H54 (cell line): Measurements from ENCODE around the gene SNTB2.
"Not testable (repeated sequence)": the region's sequence is repeated elsewhere in the genome, so short reads cannot be mapped to it uniquely, and the experiment has no call there.

Experiments used
- DNase-seq: peaks from one replicate; pipeline ENCODE4 v3.0.0; 2011; ENCODE audit warnings: low spot score, mixed read lengths; ENCODE audit not compliant: insufficient read length
- FAIRE-seq: peaks from 3 replicates; lab custom pipeline; 2011; peaks lifted over from hg19 to GRCh38; lab: Jason Lieb, UNC
- POLR2A ChIP-seq: IDR thresholded peaks from 2 replicates; pipeline ENCODE4 v1.6.1; 2011; ENCODE audit warnings: low read depth, mild to moderate bottlenecking, low read length

Gene SNTB2

GRCh38 chr16:69267633-69268032 is 80.7 kb downstream of the SNTB2 start:
- FAIRE-seq (no peak), DNase-seq (no peak)
- no peak for TF ChIP-seq POLR2A

GRCh38 chr16:69270395-69270794 is 83.4 kb downstream of the SNTB2 start:
- DNase-seq, result no peak
- TF ChIP-seq POLR2A, result no peak
- no peak for FAIRE-seq

DNA sequence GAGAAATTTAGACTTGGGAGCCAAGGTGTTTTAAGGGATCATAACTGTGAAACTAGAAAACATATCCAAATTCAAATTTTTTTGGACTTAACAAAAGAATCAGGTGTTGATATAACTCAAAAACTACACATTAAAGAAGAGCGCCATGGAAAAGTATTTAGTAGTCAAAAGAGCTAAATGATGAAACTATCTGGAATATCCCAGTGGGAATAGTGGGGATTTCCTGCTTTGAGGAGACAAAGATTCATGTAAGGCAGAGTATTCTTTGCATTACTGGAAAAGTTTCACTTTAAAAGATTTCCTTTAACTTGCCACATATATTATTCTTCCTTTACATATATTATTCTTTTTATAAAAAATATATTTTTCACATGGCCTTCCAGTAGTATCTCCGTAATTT is 83.9 kb downstream of the SNTB2 start:
- TF ChIP-seq POLR2A, result no peak
- FAIRE-seq (no peak), DNase-seq (no peak)

GRCh38 chr16:69273009-69273408 is 86.0 kb downstream of the SNTB2 start:
- FAIRE-seq (no peak), DNase-seq (no peak)
- no peak for TF ChIP-seq POLR2A

- FAIRE-seq (peak; percentile 57), DNase-seq (no peak)
- TF ChIP-seq POLR2A, result no peak
Observed at GRCh38 chr16:69274699-69275235, 87.8 kb downstream of the SNTB2 start.

DNA sequence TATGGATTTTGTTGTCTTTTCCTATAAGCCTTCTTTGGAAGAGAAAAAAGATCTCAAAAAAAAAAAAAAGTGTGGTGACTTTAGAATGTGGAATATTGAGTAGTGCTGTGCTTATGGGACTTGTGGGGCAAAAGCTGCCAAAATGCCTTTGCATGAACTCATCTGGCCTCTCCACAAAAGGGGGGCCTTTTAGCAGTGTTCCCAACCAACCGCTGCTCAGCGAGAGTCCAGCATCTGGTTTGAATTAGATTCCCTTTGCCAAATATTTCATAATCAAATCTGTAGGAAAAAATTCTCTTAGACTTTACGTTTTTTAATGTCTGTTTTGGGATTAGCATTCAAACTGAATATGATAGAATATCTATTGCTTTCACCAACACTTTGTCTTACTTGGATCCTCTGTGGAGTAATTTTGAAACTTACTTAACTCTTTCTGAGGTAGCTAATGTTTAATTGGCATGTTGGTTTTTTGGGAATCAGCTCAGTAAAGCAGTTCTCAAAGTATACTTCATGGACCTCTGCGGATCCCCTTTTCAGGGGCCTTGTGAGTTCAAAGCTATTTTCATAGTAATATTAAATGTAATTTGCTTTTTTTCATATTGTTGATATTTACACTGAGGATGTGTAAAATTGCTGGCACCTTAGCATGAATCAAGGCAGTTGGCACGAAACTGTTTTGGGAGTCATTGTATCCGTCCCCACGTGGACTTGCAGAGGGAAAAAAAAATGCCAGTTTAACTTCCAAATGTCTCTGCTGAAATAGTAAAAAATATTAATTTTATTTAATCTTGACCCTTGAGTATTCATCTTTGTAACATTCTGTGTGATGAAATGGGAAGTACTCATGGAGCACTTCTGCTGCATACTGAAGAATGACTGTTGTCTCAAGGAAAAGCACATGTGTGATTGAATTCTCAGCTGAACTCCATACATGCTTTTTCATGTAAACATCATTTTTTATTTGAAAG is 89.5 kb downstream of the SNTB2 start:
- no peak for DNase-seq
- FAIRE-seq, result no peak
- no peak for TF ChIP-seq POLR2A

- FAIRE-seq, result no peak
- DNase-seq, result no peak
- no peak for TF ChIP-seq POLR2A
Observed at GRCh38 chr16:69277413-69277812, 90.4 kb downstream of the SNTB2 start.

- no peak for TF ChIP-seq POLR2A
- no peak for DNase-seq
- FAIRE-seq, result no peak
Observed at GRCh38 chr16:69283851-69284250, 96.9 kb downstream of the SNTB2 start.

DNA sequence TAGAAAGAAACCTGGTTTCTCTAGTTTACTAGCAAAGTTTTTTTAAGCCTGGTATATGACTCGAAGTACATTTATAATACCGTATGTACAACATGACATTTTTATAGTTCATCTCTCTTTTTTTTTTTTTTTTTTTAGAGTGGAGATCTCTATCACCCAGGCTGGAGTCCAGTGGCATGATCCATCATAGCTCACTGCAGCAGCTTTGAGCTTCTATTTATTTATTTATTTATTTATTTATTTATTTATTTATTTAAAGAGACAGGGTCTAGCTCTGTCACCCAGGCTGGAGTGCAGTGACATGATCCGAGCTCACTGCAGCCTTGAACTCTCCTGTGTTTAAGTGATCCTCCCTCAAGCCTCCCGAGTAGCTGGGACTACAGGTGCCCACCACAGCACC is 98.3 kb downstream of the SNTB2 start:
- no peak for TF ChIP-seq POLR2A
- DNase-seq (no peak), FAIRE-seq (no peak)

DNA sequence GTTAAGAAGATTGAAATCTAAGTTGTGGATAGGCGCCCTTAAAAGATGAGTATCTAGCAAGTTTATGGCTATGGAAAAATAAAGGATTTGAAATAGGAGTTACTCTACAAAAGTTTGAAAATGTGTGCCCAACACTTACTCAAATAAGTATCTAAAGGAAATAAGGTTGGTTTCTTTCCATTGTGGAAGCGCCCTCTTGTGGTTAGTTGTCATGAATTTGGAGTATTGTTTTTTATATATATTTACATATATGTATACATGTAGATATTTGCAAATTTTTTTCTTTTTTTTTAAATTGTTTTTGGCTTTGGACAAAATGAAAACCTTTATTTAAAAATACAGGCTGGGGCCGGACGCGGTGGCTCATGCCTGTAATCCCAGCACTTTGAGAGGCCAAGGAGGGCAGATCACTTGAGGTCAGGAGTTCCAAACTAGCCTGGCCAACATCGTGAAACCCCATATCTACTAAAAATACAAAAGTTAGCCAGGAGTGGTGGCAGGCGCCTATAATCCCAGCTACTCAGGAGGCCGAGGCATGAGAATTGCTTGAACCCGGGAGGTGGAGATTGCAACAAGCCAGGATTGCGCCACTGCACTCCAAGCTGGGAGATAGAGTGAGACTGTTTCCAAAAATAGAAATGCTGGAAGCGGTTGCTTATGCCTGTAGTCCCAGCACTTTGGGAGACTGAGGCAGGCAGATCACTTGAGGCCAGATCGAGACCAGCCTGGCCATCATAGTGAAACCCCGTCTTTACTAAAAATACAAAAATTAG is 100.2 kb downstream of the SNTB2 start:
- TF ChIP-seq POLR2A, result no peak
- FAIRE-seq (peak; percentile 23), DNase-seq (no peak)

DNA sequence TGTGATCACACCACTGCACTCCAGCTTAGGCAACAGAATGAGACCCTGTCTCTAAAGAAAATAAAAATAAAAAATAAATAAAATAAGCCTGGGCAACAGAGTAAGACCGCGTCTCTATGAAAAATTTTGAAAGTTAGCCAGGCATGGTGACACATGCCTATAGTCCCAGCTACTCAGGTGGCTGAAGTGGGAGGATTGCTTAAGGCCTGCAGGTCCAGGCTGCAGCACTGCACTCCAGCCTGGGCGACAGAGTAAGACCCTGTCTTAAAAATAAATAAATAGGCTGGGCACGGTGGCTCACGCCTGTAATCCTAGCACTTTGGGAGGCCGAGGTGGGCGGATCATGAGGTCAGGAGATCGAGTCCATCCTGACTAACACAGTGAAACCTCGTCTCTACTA is 104.7 kb downstream of the SNTB2 start:
- not testable (repeated sequence) for FAIRE-seq, DNase-seq

GRCh38 chr16:69293401-69293800 is 106.4 kb downstream of the SNTB2 start:
- no peak for TF ChIP-seq POLR2A
- DNase-seq, result no peak
- no peak for FAIRE-seq

- no peak for TF ChIP-seq POLR2A
- no peak for FAIRE-seq
- DNase-seq, result no peak
Observed at GRCh38 chr16:69294051-69294450, 107.1 kb downstream of the SNTB2 start.

- FAIRE-seq, DNase-seq: not testable (repeated sequence)
Observed at GRCh38 chr16:69296771-69297170, 109.8 kb downstream of the SNTB2 start.
